ENCODE measurements around the gene LYPD6B.
A peak's percentile ranks its signal among the peaks of the same experiment; 100 is the strongest.
"Not testable (repeated sequence)": the region's sequence is repeated elsewhere in the genome, so short reads cannot be mapped to it uniquely, and the experiment has no call there.

Gene LYPD6B

DNA sequence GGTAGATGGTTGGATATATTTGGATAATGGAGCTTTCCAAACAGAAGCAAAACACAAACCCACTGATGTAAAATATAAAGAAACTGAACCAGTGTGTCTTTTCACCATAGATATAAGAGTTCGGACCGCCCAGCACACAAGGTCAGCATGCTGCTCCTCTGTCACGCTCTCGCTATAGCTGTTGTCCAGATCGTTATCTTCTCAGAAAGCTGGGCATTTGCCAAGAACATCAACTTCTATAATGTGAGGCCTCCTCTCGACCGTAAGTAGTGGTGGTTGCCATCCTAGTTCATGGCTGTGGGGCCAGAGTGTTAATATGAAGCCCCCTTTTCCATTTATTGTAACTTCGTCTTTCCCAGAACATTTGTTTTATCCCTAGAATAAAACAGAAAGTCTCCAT is 166.6 kb downstream of the LYPD6B start:
- no peak for DNase-seq (ENCODE audit: low spot score)

DNA sequence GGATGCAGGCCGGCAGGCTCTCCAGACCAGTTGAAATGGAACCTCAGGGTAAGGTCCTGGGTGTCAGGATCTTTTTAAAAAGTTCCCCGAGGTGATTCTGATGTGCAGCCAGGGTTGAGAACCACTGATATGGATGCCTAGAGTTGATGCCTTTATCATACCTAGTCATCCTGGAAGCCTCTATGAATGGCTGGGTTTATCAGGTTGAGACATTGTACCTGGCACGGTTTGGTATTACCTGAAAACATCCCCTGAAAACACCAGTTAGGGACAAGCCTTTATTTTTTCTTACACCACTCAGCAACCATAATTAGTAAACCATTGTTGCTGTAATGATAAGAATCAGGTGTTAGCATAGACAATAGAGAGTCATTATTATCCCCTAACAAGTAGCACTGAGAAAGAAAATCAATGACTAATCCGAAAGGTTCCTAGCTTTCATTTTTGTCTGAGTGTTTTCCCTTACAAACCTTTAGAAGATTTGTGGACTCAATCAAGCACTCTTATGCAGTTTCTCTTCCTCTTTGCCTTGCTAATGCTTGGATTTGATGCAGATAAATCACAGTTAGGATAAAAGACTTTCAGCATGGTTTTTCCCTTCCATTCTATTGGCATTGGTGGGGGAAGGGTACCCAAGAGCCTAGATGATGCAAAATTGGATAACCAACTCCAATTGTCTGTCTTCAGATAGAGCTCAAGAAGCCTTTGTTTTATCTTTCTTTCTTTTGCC is 175.4 kb downstream of the LYPD6B start:
- no peak for DNase-seq (ENCODE audit: low spot score)

DNA sequence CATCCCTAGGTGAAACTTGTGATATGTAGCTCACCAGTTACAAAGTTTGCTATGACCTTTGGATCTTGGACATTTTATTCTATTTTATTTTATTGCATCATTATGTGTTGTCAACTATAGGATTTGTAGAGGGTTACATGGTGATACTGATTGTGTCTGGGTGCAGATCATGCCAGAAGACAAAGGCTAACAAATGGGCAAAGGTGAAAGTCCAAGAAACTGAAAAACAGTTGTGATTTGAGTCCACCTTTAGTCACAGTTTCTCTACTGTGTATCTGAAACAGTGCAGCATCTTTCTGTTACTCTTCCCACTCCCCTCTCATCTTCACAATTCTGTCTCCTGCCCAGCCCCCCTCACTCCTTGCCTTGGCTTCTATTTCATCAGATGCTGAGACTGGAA is 180.0 kb downstream of the LYPD6B start:
- no peak for DNase-seq (ENCODE audit: low spot score)

DNA sequence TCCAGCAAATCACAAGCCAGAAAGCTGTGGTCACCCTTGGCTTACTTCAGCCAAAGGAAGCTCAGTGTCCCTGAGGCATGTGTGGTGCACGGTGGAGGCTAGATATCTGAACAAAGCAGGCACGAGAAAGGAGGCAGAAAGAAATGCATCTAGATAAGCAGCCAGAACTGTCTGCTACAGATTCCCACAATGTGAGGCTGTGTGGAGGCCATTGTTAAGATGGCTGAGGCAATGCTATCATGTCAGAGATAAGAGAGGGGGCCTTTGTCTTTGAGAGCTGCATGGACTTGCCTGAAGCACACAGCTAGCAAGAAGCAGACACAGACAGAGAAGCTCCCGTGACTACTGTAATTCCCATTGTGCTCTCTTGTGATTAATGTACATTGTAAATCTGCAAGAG is 181.4 kb downstream of the LYPD6B start:
- peak; percentile 27 for DNase-seq (ENCODE audit: low spot score)

DNA sequence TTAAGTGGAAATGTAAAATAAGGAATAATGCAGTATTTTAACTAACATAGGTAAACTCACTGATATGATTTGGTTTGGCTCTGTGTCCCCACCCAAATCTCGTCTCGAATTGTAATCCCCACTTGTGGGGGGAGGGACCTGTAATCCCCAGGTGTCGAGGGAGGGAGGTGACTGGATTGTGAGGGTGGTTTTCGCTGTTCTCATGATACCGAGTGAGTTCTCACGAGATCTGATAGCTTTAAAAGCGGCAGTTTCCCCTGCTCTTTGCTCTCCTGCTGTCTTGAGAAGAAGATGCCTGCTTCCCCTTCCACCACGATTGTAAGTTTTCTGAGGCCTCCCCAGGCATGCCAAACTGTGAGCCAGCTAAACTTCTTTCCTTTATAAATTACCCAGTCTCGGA is 182.5 kb downstream of the LYPD6B start:
- DNase-seq (ENCODE audit: low spot score) = no peak

DNA sequence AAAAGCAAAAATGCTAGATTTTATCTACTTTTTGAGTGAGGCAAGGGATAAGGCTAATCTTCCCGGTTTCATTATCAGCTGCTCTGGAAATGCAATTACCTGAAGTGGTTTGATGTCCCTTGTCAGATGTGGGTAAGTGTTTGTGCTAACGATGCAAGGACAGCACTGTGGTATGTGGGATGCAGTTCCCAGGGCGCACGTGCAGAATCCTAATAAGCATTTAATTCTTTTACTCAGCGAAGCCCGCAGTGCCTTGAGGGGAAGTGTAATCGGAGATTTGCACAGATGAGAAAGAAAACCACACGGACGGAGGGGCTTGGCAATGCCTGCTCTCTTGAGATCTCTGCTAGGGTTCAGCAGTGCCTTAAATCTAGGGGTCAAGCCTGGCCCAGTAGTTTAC is 183.4 kb downstream of the LYPD6B start:
- DNase-seq (ENCODE audit: low spot score) = no peak

DNA sequence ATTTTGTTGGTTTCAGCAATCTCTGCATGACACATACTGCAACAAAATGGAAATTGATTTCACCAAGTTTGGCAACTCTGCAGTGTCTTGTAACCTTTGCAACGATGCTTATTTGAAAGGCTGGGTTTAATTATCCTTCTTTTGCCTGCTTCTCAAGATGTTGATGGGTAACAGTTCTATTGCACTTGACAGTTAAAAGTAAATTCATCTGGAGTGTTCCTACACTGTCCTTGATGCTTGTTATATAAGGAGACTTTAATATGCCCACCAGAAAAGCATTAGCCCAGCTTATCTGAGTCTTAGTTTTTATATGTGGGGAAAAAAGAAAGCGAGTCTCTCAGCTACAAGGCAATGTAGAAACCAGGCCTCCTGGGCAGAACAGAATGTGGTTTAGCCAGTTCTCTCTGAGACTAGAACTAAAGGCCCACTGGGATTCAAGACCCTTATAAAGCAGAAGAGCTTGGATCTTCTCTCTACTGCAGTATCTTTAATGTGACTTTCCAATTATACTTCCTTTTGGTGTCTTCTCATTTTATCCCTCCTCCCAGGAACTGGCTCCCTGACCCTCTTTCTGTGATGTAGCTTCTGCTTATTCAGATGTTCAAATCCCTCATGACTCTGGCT is 185.1 kb downstream of the LYPD6B start:
- DNase-seq (ENCODE audit: low spot score) = no peak

DNA sequence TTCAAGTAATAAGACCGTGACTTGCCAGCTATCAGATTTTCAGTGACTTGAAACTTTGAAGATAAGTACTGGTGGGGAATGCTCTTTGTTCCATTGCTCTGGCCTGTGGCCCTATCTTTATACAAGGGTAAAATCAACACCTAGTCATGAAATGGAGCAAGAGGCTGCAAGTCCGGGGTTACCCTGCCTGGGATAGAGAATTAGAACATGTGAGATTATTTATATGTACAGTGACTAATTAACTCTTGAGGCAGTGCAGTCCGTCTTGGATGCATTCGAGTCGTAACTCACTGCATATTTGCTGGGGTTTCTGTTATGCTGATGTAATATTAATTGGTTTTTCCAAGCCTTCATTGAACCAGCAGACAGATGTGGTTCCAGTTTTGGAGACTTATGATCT is 186.0 kb downstream of the LYPD6B start:
- DNase-seq (ENCODE audit: low spot score) = no peak

DNA sequence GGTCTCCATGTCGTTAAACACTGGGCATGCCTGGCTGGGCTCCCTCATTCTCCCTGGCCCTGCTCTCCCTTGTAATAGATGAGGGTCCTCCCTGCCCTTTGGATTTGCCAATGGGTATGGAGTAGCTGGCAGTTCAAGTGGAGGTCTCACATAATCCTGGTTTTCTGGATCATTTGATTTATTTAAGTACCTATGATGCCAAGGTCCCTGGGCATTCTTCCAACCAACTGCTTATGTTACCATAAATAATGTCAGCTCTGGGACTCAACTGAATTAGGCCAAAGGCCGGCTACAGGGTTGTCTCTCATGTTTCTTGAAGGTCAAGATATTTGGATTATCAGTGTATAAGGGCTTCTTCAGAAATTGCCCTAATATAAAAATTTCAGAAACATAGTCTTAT is 186.9 kb downstream of the LYPD6B start:
- DNase-seq (ENCODE audit: low spot score) = no peak

DNA sequence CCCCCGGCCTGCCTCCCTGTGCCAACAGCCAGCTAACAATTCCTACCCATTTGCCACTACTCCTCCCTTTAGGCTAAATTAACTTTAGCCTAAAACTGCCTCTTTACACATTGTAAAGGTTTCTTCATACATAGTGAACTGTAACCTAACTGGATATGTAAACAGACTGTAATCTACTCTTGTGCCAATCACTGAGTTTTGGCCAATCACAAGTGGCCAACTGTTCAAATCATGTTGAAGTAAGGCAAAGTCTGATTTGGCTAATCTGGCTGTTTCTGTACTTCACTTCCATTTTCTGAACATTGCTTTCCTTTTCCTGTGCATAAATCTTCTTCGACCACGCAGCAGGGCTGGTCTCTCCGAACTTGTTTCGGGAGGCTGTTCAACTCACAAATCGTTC is 188.3 kb downstream of the LYPD6B start:
- no peak for DNase-seq (ENCODE audit: low spot score)

DNA sequence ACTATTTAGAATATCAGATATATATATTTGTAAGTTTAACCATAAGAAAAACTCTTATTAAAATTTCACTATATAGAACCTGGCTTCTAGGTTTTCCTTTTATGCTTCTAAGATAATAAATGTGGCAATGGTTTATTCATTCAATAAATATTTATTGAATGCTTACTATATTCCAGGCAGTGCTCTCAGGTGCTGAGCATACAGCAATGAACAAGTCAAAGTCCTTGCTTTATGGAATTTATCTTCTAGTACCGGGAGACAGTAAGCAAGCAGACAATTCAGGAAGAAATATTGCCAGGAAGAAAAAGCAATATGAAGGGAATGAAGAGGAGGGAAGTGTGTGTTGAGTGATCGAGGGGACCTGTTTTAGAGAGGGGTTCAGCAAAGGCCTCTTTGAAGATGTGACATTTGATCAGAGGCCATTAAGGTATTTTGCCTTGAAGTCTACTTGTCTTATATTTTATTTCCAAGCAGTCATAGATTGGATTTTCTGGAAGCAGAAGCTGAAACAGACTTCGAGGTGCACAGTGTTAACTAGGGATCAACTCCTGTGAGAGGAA is 197.4 kb downstream of the LYPD6B start:
- no peak for DNase-seq (ENCODE audit: low spot score)

DNA sequence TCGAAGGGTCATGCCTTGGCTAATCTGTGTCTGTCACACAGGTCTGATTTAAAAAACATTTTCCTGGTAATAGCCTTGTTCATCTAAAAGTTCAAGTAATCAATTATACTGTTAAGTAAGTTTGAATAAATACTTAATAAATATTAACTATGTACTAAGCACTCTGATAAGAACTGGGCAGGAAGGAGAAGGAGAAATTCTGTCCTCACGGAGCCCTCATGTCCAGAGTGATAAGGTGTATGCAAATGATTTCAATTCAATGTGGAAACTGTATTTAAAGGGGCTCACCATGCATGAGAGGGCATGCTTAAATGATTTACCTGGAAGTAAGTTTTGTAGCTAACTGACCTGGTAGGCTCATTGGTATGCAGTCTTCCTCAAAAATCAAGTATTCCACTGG is 197.9 kb downstream of the LYPD6B start:
- DNase-seq (ENCODE audit: low spot score) = no peak

DNA sequence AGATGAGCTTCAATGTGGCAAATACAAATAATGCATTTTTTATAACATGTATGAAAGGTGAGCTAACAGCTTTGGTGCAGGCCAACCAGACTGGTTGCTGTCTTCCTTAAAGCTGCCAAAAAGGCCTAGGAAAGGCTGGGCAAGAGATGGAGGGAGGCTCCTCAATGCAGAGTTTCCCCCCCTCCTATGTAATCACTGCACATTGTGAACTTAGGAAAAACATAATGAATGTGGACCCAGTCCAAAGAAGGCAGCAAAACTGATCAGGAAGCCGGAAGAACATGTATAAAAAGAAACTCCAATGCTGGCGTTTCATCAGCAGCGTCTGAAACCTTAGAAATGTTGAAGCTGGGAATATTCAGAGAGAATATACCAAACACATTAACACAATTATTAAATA is 207.7 kb downstream of the LYPD6B start:
- DNase-seq (ENCODE audit: low spot score) = no peak

DNA sequence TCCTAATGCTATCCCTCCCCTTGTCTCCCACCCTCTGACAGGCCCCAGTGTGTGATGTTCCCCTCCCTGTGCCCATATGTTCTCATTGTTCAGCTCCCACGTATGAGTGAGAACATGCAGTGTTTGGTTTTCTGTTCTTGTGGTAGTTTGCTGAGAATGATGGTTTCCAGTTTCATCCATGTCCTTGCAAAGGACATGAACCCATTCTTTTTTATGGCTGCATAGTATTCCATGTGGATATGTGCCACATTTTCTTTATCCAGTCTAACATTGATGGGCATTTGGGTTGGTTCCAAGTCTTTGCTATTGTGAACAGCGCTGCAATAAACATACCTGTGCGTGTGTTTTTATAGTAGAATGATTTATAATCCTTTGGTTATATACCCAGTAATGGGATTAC is 212.9 kb downstream of the LYPD6B start:
- not testable (repeated sequence) for DNase-seq (ENCODE audit: low spot score)

DNA sequence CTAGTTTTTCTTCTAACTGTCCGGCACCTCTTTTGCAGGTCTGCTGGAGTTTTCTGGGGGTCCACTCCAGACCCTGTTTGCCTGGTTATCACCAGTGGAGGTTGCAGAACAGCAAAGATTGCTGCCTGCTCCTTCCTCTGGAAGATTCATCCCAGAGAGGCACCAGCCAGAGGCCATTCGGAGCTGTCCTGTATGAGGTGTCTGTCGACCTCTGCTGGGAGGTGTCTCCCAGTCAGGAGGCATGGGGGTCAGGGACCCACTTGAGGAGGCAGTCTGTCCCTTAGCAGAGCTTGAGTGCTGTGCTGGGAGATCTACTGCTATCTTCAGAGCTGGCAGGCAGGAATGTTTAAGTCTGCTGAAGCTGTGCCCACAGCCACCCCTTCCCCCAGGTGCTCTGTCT is 218.4 kb downstream of the LYPD6B start:
- not testable (repeated sequence) for DNase-seq (ENCODE audit: low spot score)

DNA sequence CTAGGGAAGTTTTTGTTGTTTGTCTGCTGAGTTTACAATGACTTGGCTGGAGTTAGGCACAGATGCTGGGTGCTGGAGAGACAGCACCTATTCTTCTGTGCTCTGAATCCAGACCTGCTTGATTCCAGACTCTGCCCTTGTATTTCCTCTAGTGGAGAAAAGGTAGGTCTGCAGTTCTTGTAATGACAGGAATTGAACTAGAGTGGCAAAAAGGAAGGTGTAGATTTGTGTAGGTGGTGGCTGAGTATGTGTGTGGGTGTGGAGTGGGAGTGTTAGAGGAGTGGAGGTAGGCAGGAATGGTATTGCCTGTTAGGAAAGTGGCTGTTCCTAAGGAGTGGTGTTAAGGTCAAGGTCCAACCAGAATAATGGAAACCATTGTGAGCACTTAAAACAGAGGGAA is 220.0 kb downstream of the LYPD6B start:
- DNase-seq (ENCODE audit: low spot score) = no peak

DNA sequence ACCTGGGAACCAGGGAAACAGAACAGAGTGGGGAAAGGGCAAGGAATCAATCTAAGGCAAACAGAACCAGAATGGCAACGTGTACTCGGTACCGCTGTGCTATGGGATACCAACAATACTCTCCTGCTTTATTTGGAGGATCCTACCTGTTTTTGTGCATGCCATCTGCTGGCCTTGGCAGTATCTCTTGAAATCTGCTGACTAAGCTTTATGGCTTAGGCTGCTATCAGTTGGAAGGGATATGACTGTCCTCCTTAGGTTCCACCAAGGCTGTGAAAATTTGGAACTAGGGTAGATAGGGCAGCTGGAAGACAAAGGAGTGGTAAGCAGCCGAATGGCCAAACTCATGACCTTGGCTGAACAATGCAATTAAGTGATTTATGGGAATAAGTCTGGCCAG is 220.6 kb downstream of the LYPD6B start:
- no peak for DNase-seq (ENCODE audit: low spot score)

DNA sequence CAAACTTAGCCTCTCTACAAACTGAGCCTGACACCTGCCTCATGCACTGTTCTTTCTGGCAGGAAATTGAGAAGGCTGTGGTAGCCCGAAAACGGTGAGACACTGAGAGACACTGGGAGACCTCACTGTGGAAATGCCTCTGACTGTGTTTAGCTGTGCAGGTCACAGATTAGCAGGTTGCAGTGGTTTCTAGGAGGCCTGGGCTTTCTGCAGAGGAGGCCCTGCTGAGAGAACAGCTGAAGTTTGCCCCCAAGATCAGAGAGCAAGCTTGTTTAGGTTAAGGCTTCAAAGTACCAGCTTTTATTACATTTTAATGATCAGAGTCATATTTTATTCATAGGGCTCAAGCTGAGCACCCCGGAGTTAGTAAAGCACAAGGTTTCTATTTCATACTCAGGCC is 223.2 kb downstream of the LYPD6B start:
- no peak for DNase-seq (ENCODE audit: low spot score)
